PFSK-1 (cell line): Measurements from ENCODE around the gene CEP68.

Experiments used
- FOXP2 ChIP-seq: optimal IDR thresholded peaks from 2 replicates; pipeline ENCODE3; 2011; ENCODE audit warnings: borderline replicate concordance, control low read depth, inconsistent platforms; ENCODE audit not compliant: insufficient read depth; ENCODE audit errors: extremely low read length, extremely low read depth
- POLR2AphosphoS5 ChIP-seq: IDR thresholded peaks from 2 replicates; pipeline ENCODE4 v1.6.1; 2012; ENCODE audit warnings: low read depth, mild to moderate bottlenecking, control low read depth, low read length, moderate library complexity
- REST ChIP-seq, 2 experiments: IDR thresholded peaks; 2 replicates each; pipeline versions ENCODE4 v1.6.1 to v1.8.0; 2011 to 2012; ENCODE audit warnings: low read depth in 2 of 2, low read length in 2 of 2, control low read depth in 1 of 2, inconsistent platforms in 1 of 2, mild to moderate bottlenecking in 1 of 2, moderate library complexity in 1 of 2; ENCODE audit not compliant: insufficient read depth in 1 of 2
- SIN3A ChIP-seq: IDR thresholded peaks from 2 replicates; pipeline ENCODE4 v1.6.1; 2012; ENCODE audit warnings: mild to moderate bottlenecking, low read length, moderate library complexity, borderline replicate concordance; ENCODE audit not compliant: insufficient read depth
- TAF1 ChIP-seq: IDR thresholded peaks from 2 replicates; pipeline ENCODE4 v1.6.1; 2012; ENCODE audit warnings: low read length, control low read depth, borderline replicate concordance; ENCODE audit not compliant: insufficient read depth

Gene CEP68

GRCh38 chr2:65017335-65017734 lies 38.9 kb upstream of the CEP68 start:
- TF ChIP-seq REST (IDR thresholded peaks at IDR 0.05; ENCODE audit: insufficient read depth in 1 of 2, low read depth in 2 of 2, low read length in 2 of 2) (no peak), TAF1 (no peak)

- TF ChIP-seq REST (IDR thresholded peaks at IDR 0.05; ENCODE audit: insufficient read depth in 1 of 2, low read depth in 2 of 2, low read length in 2 of 2) (no peak), SIN3A (no peak), FOXP2 (no peak), TAF1 (no peak), POLR2AphosphoS5 (no peak)
These were observed 38.1 kb upstream of the CEP68 start for GRCh38 chr2:65018141-65018582.

- no peak for TF ChIP-seq REST (IDR thresholded peaks at IDR 0.05; ENCODE audit: insufficient read depth in 1 of 2, low read depth in 2 of 2, low read length in 2 of 2)
- TF ChIP-seq FOXP2 = no peak
- no peak for TF ChIP-seq TAF1
- TF ChIP-seq POLR2AphosphoS5 = no peak
- no peak for TF ChIP-seq SIN3A
These were observed 37.2 kb upstream of the CEP68 start for GRCh38 chr2:65019010-65019409.

GRCh38 chr2:65019675-65020195 lies 36.5 kb upstream of the CEP68 start:
- TF ChIP-seq POLR2AphosphoS5 (no peak), TAF1 (no peak), SIN3A (no peak), REST (IDR thresholded peaks at IDR 0.05; ENCODE audit: insufficient read depth in 1 of 2, low read depth in 2 of 2, low read length in 2 of 2) (no peak), FOXP2 (no peak)

GRCh38 chr2:65020943-65021528 lies 35.2 kb upstream of the CEP68 start:
- TF ChIP-seq SIN3A (no peak), REST (IDR thresholded peaks at IDR 0.05; ENCODE audit: insufficient read depth in 1 of 2, low read depth in 2 of 2, low read length in 2 of 2) (no peak), FOXP2 (no peak), TAF1 (no peak), POLR2AphosphoS5 (no peak)
